K562 treated with DMSO at 1 percent for 24 hours (cell line): ENCODE measurements around the gene MARCHF6. TPM values are rescaled to one million over a fixed set of nuclear protein-coding genes. Genes with fewer than 3 reads are reported as not detected.

Source experiments
- total RNA-seq: library from RNA; unstranded; fragments of 300-600 nt; gene quantifications from 2 replicates; pipeline ENCODE4 v1.2.3, GENCODE V29; 2022; ENCODE audit warnings: low read depth; ENCODE audit not compliant: insufficient read depth

Gene MARCHF6
- total RNA-seq = 58.3 and 62.4 TPM in 2 replicates

GRCh38 chr5:10353241-10354047, at the start of gene MARCHF6:
Gene MARCHF6 (plus strand): TSS chr5:10353695. CDS start chr5:10353899, 204 bp downstream.

GRCh38 chr5:10307206-10308148, 46.0 kb upstream of the MARCHF6 start, which contains the start of gene CMBL:
Gene CMBL (minus strand): TSS chr5:10307902. CDS start chr5:10290762, 17,140 bp downstream.

Other genes starting within 250 kb of the MARCHF6 start
- 17.4 and 20.5 TPM in 2 replicates for gene ATPSCKMT, start 103.8 kb upstream of the MARCHF6 start, total RNA-seq
- 308 and 323 TPM in 2 replicates for gene CCT5, start 103.4 kb upstream of the MARCHF6 start, total RNA-seq
- 108 and 120 TPM in 2 replicates for gene CMBL, start 45.8 kb upstream of the MARCHF6 start, total RNA-seq
- 1.2 and 3.6 TPM in 2 replicates for gene ROPN1L, start 88.2 kb downstream of the MARCHF6 start, total RNA-seq
- gene ANKRD33B, start 210.4 kb downstream of the MARCHF6 start, total RNA-seq = 2.8 and 3.5 TPM in 2 replicates